Suprapubic skin (tissue), 4 donors: ENCODE measurements around the gene ADCY9. TPM values are rescaled to one million over a fixed set of nuclear protein-coding genes. Genes with fewer than 3 reads are reported as not detected.

Experiments
- DNase-seq, 2 donors: peaks; one replicate each; pipeline ENCODE4 v3.0.0-alpha.2; 2019; ENCODE audit warnings: low spot score in 2 of 2
- H3K27ac ChIP-seq: fragments of 200-600 bp; sonication (generic); one replicate; pipeline ENCODE4 v1.5.1; 2019
- H3K27me3 ChIP-seq: fragments of 200-600 bp; sonication (generic); one replicate; pipeline ENCODE4 v1.5.1; 2019
- H3K36me3 ChIP-seq: fragments of 200-600 bp; sonication (generic); one replicate; pipeline ENCODE4 v1.5.1; 2019
- H3K4me1 ChIP-seq: fragments of 200-600 bp; sonication (generic); one replicate; pipeline ENCODE4 v1.5.1; 2019
- H3K4me3 ChIP-seq: fragments of 200-600 bp; sonication (generic); one replicate; pipeline ENCODE4 v1.5.1; 2019; ENCODE audit warnings: mild to moderate bottlenecking
- H3K9me3 ChIP-seq: fragments of 200-600 bp; sonication (generic); one replicate; pipeline ENCODE4 v1.5.1; 2019
- CTCF ChIP-seq, 2 donors: fragments of 200-600 bp in 1 of 2; fragments of 450-650 bp in 1 of 2; sonication (generic) in 1 of 2; IDR thresholded peaks; one replicate each; pipeline ENCODE4 v1.5.1; 2016 to 2019; ENCODE audit warnings: antibody characterized with exemption in 2 of 2, mild to moderate bottlenecking in 1 of 2, moderate library complexity in 1 of 2
- EP300 ChIP-seq: sonication (generic); formaldehyde crosslinking; IDR thresholded peaks from one replicate; pipeline ENCODE4 v1.6.1; 2017; ENCODE audit warnings: antibody characterized with exemption
- POLR2A ChIP-seq, 2 donors: fragments of 450-650 bp; IDR thresholded peaks; one replicate each; pipeline ENCODE4 v1.6.1; 2017; ENCODE audit warnings: antibody characterized with exemption in 2 of 2, mild to moderate bottlenecking in 2 of 2, moderate library complexity in 2 of 2
- POLR2AphosphoS5 ChIP-seq, 3 donors: sonication (generic); formaldehyde crosslinking; IDR thresholded peaks; one replicate each; pipeline ENCODE4 v1.6.1; 2017; ENCODE audit warnings: antibody characterized with exemption in 3 of 3
- whole genome bisulfite sequencing: methylation state at CpG from one replicate; pipeline ENCODE4 v1.1.5; 2018; 5-methylcytosine and 5-hydroxymethylcytosine counted together
- total RNA-seq, 4 donors: library from RNA; depleted of rRNA; stranded (reverse); fragments of >200 nt; gene quantifications; one replicate each; pipeline ENCODE4 v1.1.0, GENCODE V29; 2016

The ADCY9 gene
- total RNA-seq, 4 donors from 2014 or later, result 21.5 to 27.2 (median 26.4) TPM

DNA sequence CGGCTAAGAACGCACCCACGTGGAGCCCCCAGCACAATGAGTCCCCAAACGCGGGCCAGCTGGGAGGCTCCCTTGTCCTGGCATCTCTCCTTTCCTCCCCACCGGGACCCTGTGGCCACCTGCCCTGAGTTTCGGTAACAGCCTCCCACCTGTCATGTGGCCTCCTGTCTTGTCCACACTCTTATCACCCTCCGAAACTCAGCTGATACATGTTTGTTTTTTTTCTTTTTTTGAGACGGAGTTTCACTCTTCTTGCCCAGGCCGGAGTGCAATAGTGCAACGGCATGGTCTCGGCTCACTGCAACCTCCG lies 130.1 kb downstream of the ADCY9 start:
- WGBS, result 93% methylated on average over 11 of the region's 13 CpGs
- Histone ChIP-seq H3K4me3 (no peak overlapping the region), H3K36me3 (peaks cover 19% of the 10 kb centered on the region), H3K27ac (no peak overlapping the region), H3K4me1 (no peaks in the 10 kb centered on the region), H3K9me3 (no peaks in the 10 kb centered on the region), H3K27me3 (no peaks in the 10 kb centered on the region)
- DNase-seq, result no peak
- TF ChIP-seq POLR2A (IDR thresholded peaks at IDR 0.05) (no peak), EP300 (no peak), CTCF (IDR thresholded peaks at IDR 0.05) (no peak), POLR2AphosphoS5 (IDR thresholded peaks at IDR 0.05) (no peak)

GRCh38 chr16:3984111-3985060 lies 131.9 kb downstream of the ADCY9 start:
- Histone ChIP-seq H3K27me3 (no peaks in the 10 kb centered on the region), H3K4me3 (no peak overlapping the region), H3K36me3 (peaks cover 24% of the 10 kb centered on the region), H3K9me3 (no peaks in the 10 kb centered on the region), H3K27ac (no peak overlapping the region), H3K4me1 (peaks cover 4% of the 10 kb centered on the region)
- whole genome bisulfite sequencing, result 93% methylated on average over 31 of the region's 31 CpGs
- no peak for DNase-seq
- TF ChIP-seq POLR2A (IDR thresholded peaks at IDR 0.05) (no peak), CTCF (IDR thresholded peaks at IDR 0.05) (no peak), EP300 (no peak), POLR2AphosphoS5 (IDR thresholded peaks at IDR 0.05) (no peak)

DNA sequence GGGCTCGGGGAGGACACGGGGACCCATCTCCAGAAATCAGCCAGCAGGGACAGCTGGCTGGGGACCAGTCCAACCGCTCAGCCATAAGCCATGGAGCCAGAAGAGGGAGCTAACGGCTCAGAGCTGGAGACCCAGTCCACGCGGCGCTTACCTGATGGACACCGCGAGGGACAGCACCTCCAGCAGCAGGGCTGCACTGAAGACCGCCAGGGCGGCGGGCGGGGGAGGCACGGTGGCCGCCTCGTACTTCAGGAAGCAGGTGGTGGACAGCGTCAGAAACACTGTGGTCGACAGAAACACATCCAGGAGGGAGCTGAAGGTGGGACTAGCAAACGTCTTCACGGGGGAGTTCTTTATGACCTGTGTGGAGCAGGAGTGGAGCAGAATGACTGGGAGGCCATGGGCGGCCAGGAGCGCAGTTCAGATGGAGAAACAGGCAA lies 133.1 kb downstream of the ADCY9 start:
- peaks cover 29% of the 10 kb centered on the region for H3K36me3 ChIP-seq
- no peaks in the 10 kb centered on the region for H3K9me3 ChIP-seq
- H3K27ac ChIP-seq, result no peak overlapping the region
- DNase-seq, result no peak
- H3K27me3 ChIP-seq, result no peaks in the 10 kb centered on the region
- TF ChIP-seq POLR2AphosphoS5 (IDR thresholded peaks at IDR 0.05), result no peak
- TF ChIP-seq CTCF (IDR thresholded peaks at IDR 0.05), result peak; percentile 4 to 66
- 51% methylated on average over 15 of the region's 22 CpGs for WGBS
- H3K4me3 ChIP-seq, result no peak overlapping the region
- peaks cover 4% of the 10 kb centered on the region for H3K4me1 ChIP-seq

GRCh38 chr16:3982216-3982615 lies 134.0 kb downstream of the ADCY9 start:
- peaks cover 4% of the 10 kb centered on the region for H3K4me1 ChIP-seq
- no peaks in the 10 kb centered on the region for H3K9me3 ChIP-seq
- no peak for TF ChIP-seq POLR2A (IDR thresholded peaks at IDR 0.05)
- 91% methylated on average over 13 of the region's 13 CpGs for WGBS
- H3K27ac ChIP-seq, result no peak overlapping the region
- H3K4me3 ChIP-seq, result no peak overlapping the region
- peaks cover 23% of the 10 kb centered on the region for H3K36me3 ChIP-seq
- no peak for DNase-seq
- no peaks in the 10 kb centered on the region for H3K27me3 ChIP-seq

GRCh38 chr16:3980253-3981111 lies 135.8 kb downstream of the ADCY9 start:
- H3K9me3 ChIP-seq, result no peaks in the 10 kb centered on the region
- WGBS, result 65% methylated on average over 12 of the region's 20 CpGs
- peaks cover 4% of the 10 kb centered on the region for H3K4me1 ChIP-seq
- no peak for TF ChIP-seq CTCF (IDR thresholded peaks at IDR 0.05)
- no peak for TF ChIP-seq POLR2AphosphoS5 (IDR thresholded peaks at IDR 0.05)
- no peak for TF ChIP-seq EP300
- no peak for TF ChIP-seq POLR2A (IDR thresholded peaks at IDR 0.05)
- no peak overlapping the region for H3K4me3 ChIP-seq
- no peaks in the 10 kb centered on the region for H3K27me3 ChIP-seq
- DNase-seq, result no peak
- H3K36me3 ChIP-seq, result peaks cover 29% of the 10 kb centered on the region
- H3K27ac ChIP-seq, result no peak overlapping the region
